HepG2 (cell line): ENCODE measurements around the gene SAP25. TPM values are rescaled to one million over a fixed set of nuclear protein-coding genes. Genes with fewer than 3 reads are reported as not detected.

Experiments
- ATAC-seq: fragments of 200-7000 bp; cut with Tn5 transposase; 3 replicates; pipeline ENCODE4 v1.9.1; 2020; ENCODE audit warnings: mild to moderate bottlenecking, moderate library complexity
- BruUV-seq: library from RNA; stranded (reverse); fragments of 400-500 nt; replicated peaks from 2 replicates; lab custom pipeline; 2021; lab: Mats Ljungman, UMichigan
- CTCF ChIA-PET: fragments of 300-600 bp; formaldehyde crosslinking; extraction: SDS; loops from one replicate; lab custom pipeline; 2021; ENCODE audit warnings: low total read pairs, inconsistent platforms, low intra/inter-chr PET ratio; lab: Yijun Ruan, JAX
- POLR2A ChIA-PET: fragments of 350-600 bp; sonication (Branson Sonifier 250); formaldehyde crosslinking; loops from one replicate; lab custom pipeline; 2020; ENCODE audit warnings: antibody characterized with exemption, inconsistent platforms; lab: Yijun Ruan, JAX
- DNase-seq: peaks from one replicate; pipeline ENCODE4 v3.0.0-alpha.2; 2015; ENCODE audit warnings: low spot score
- FAIRE-seq: peaks from 3 replicates; lab custom pipeline; 2011; peaks lifted over from hg19 to GRCh38; lab: Jason Lieb, UNC
- H2AFZ ChIP-seq: one replicate; pipeline ENCODE4 v1.6.1; 2011; ENCODE audit warnings: low read length, inconsistent platforms
- H3K27ac ChIP-seq: fragments of 300-600 bp; 3 replicates; pipeline ENCODE4 v1.8.0; 2011; ENCODE audit warnings: mixed run types, mild to moderate bottlenecking, mixed read lengths, low read length, inconsistent platforms; ENCODE audit not compliant: insufficient read depth; ENCODE audit errors: extremely low read length
- H3K27me3 ChIP-seq, 2 experiments: fragments of 200-600 bp in 1 of 2; 2 replicates in 1 of 2; 3 replicates in 1 of 2; pipeline versions ENCODE4 v1.6.0 to v1.8.0; 2011; ENCODE audit warnings: low read length in 2 of 2, mild to moderate bottlenecking in 2 of 2, moderate library complexity in 2 of 2, inconsistent platforms in 1 of 2; ENCODE audit not compliant: insufficient read depth in 2 of 2, control insufficient read depth in 1 of 2
- H3K36me3 ChIP-seq, 2 experiments: fragments of 200-600 bp in 1 of 2; replicated peaks in 1 of 2; 2 replicates in 1 of 2; 3 replicates in 1 of 2; pipeline versions ENCODE4 v1.5.1 to v1.8.0; 2011; ENCODE audit warnings: low read length in 2 of 2, inconsistent platforms in 1 of 2; ENCODE audit not compliant: insufficient read depth in 2 of 2, control insufficient read depth in 1 of 2
- H3K4me1 ChIP-seq: 2 replicates; pipeline ENCODE4 v1.5.1; 2012; ENCODE audit warnings: low read length, inconsistent platforms; ENCODE audit not compliant: insufficient read depth
- H3K4me2 ChIP-seq: 2 replicates; pipeline ENCODE4 v1.6.0; 2011; ENCODE audit warnings: low read depth, low read length, inconsistent platforms
- H3K4me3 ChIP-seq, 3 experiments: fragments of 200-600 bp in 1 of 3; sonication (generic), shearing (Covaris generic) in 1 of 3; replicated peaks in 1 of 3; 2 replicates each; pipeline ENCODE4 v1.5.1; 2011 to 2016; ENCODE audit warnings: low read length in 3 of 3, inconsistent platforms in 2 of 3, low read depth in 2 of 3, mild to moderate bottlenecking in 2 of 3, control low read depth in 1 of 3, mixed read lengths in 1 of 3; ENCODE audit not compliant: insufficient read depth in 1 of 3
- H3K79me2 ChIP-seq: one replicate; pipeline ENCODE4 v1.6.1; 2011; ENCODE audit warnings: low read length, inconsistent platforms; ENCODE audit not compliant: insufficient read depth
- H3K9ac ChIP-seq: 2 replicates; pipeline ENCODE4 v1.6.0; 2011; ENCODE audit warnings: mild to moderate bottlenecking, low read depth, low read length, inconsistent platforms; ENCODE audit not compliant: insufficient read depth
- H3K9me3 ChIP-seq: 2 replicates; pipeline ENCODE4 v1.5.1; 2012; ENCODE audit warnings: mild to moderate bottlenecking, low read length
- H4K20me1 ChIP-seq: 2 replicates; pipeline ENCODE4 v1.6.0; 2011; ENCODE audit warnings: inconsistent platforms, mild to moderate bottlenecking, low read length, moderate library complexity; ENCODE audit not compliant: insufficient read depth
- DMAP1 ChIP-seq: IDR thresholded peaks from 2 replicates; pipeline ENCODE4 v1.6.1; 2016
- MTA1 ChIP-seq: sonication (generic); formaldehyde crosslinking; IDR thresholded peaks from 2 replicates; pipeline ENCODE4 v1.4.0; 2020; ENCODE audit warnings: missing genetic modification reagents, mild to moderate bottlenecking, borderline replicate concordance
- MTF2 ChIP-seq: sonication (generic); formaldehyde crosslinking; IDR thresholded peaks from 2 replicates; pipeline ENCODE4 v1.5.0; 2020; ENCODE audit warnings: missing genetic modification reagents, borderline replicate concordance
- PHF8 ChIP-seq: sonication (generic); formaldehyde crosslinking; IDR thresholded peaks from 2 replicates; pipeline ENCODE4 v1.5.0; 2020; ENCODE audit warnings: missing genetic modification reagents
- POLR2A ChIP-seq, 2 experiments: IDR thresholded peaks; 2 replicates each; pipeline ENCODE4 v1.6.1; 2011; ENCODE audit warnings: low read depth in 2 of 2, low read length in 2 of 2, mild to moderate bottlenecking in 1 of 2, moderate library complexity in 1 of 2; ENCODE audit not compliant: insufficient read depth in 1 of 2
- POLR2G ChIP-seq: fragments of 200-400 bp; formaldehyde crosslinking; IDR thresholded peaks from 2 replicates; pipeline ENCODE4 v1.6.1; 2018; ENCODE audit warnings: mild to moderate bottlenecking, low read depth, low read length, moderate library complexity
- RBFOX2 ChIP-seq: fragments of 200-400 bp; formaldehyde crosslinking; IDR thresholded peaks from 2 replicates; pipeline ENCODE4 v1.6.1; 2017; ENCODE audit warnings: low read depth, mild to moderate bottlenecking, low read length
- RBM22 ChIP-seq: fragments of 200-400 bp; formaldehyde crosslinking; optimal IDR thresholded peaks from 2 replicates; pipeline ENCODE3; 2017; ENCODE audit warnings: mild to moderate bottlenecking, low read length, moderate library complexity
- RFX3 ChIP-seq: IDR thresholded peaks from 2 replicates; pipeline ENCODE4 v1.6.1; 2016; ENCODE audit warnings: missing biosample characterization, missing genetic modification reagents
- RNF219 ChIP-seq: sonication (generic); formaldehyde crosslinking; IDR thresholded peaks from 2 replicates; pipeline ENCODE4 v1.5.0; 2020; ENCODE audit warnings: mild to moderate bottlenecking, missing genetic modification reagents
- STAT6 ChIP-seq: sonication (generic); formaldehyde crosslinking; IDR thresholded peaks from 2 replicates; pipeline ENCODE4 v1.4.0; 2020; ENCODE audit warnings: missing genetic modification reagents, mild to moderate bottlenecking, borderline replicate concordance
- YEATS4 ChIP-seq: sonication (generic); formaldehyde crosslinking; IDR thresholded peaks from 2 replicates; pipeline ENCODE4 v1.4.0; 2020; ENCODE audit warnings: missing genetic modification reagents, borderline replicate concordance
- ZBTB42 ChIP-seq: sonication (generic); formaldehyde crosslinking; IDR thresholded peaks from 2 replicates; pipeline ENCODE4 v1.5.0; 2020; ENCODE audit warnings: mild to moderate bottlenecking, missing genetic modification reagents
- WGBS: methylation state at CpG from one replicate; pipeline ENCODE4 v1.1.6; 2017; ENCODE audit warnings: low lambda C conversion rate; 5-methylcytosine and 5-hydroxymethylcytosine counted together
- in situ Hi-C: cut with HindIII; loops from 2 replicates; pipeline ENCODE4 v1.10.0; 2017; ENCODE audit warnings: low pct_unique_long_range_greater_than_20kb; ENCODE audit not compliant: extremely low pct_ligation_motif_present
- intact Hi-C: fragments of 100-400 bp; cut with micrococcal nuclease; formaldehyde crosslinking; loops from one replicate; pipeline ENCODE4 v1.10.0; 2022; ENCODE audit not compliant: unreplicated experiment
- polyA plus RNA-seq, 8 experiments: library from polyadenylated mRNA; depleted of rRNA in 3 of 8; stranded (reverse) in 7 of 8; unstranded in 1 of 8; fragments of >200 nt; fragmentation: Illumina TruSeq in 4 of 8; extraction: Trizol in 4 of 8; gene quantifications; 2 replicates each; pipeline versions ENCODE4 v1.2.1 to v1.2.3, GENCODE V29; 2011 to 2016; ENCODE audit warnings: low read depth in 4 of 8, missing spikeins in 1 of 8, mixed read lengths in 1 of 8; ENCODE audit not compliant: insufficient read depth in 1 of 8
- total RNA-seq, 5 experiments: library from RNA; depleted of rRNA; stranded (reverse); fragments of >200 nt; fragmentation: Illumina TruSeq; extraction: Trizol; gene quantifications; 2 replicates each; pipeline ENCODE4 v1.2.3, GENCODE V29; 2016; ENCODE audit warnings: low read depth in 1 of 5
- TF ChIP-seq, protein P1 (sequence below): sonication (generic); formaldehyde crosslinking; IDR thresholded peaks from 2 replicates; pipeline ENCODE4 v1.4.0; 2020; ENCODE audit warnings: missing genetic modification reagents

The SAP25 gene
- total and polyA plus RNA-seq, 2 of the 13 experiments (the other 11 are each of a cell fraction or from before 2014, with no cell fraction given) = 0.15 to 0.20 TPM

DNA sequence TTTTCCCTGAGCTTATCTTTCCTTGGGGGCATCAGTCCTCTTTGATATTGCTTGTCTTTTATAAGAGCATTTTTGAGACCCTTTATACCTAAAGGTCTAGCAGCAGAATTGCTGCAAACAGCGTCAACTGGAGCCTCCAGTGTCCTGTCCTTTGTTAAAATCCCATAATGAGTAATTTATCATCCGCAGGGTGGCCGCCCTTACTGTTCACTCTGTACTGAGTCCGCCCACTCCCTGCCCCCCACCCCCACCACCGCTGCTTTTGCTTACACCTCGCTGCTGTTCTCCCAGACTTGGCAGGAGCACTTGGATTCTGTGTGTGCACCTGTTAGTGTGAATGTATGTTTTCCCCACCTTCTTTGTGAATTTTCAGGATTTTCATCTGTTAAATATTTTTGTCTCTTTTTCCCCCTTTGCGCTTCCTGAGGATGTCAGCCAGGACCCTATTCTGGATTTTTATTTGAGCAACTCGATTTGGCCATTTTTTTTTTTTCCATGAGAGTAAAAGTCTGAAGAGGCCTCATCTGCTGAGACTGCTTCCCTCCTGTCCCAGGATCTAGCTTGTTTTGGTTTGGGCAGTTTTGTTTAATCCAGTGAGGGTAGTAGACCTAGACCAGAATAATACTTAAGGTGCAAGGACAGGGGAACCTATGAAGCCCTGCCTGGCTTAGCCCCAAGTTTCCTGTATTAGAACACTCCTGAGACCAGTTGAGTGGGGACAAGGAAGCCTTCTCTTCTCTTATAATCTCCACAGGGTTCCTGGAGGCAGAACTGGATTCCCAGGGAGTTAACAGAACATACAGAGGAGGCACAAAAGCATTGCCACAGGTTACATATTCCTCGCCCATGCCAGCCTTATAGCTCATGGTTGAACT lies 26.5 kb downstream of the SAP25 start:
- FAIRE-seq (no peak), DNase-seq (no peak), ATAC-seq (no peak)
- peaks cover 57% of the 10 kb centered on the region for H3K79me2 ChIP-seq
- H3K4me2 ChIP-seq = peak overlapping the region; percentile 86
- POLR2A ChIA-PET = interaction anchor here (1.0 to 2.7 kb wide), 4 partner anchors 8 to 110 kb away, joined by 3 to 19 read pairs (median 4); partner anchors contain the start of genes FBXO24 and LRCH4
- CTCF ChIA-PET = interaction anchor here (1.1 kb wide), 1 partner anchor 13 kb away, joined by 4 read pairs; no protein-coding TSS in a partner anchor
- no peaks in the 10 kb centered on the region for H3K27me3 ChIP-seq
- intact Hi-C loops (loop anchor here (1.0 kb wide), 1 partner anchor 19 kb away; no protein-coding TSS in a partner anchor), in situ Hi-C loops (no loop called here)
- WGBS = 46% methylated on average over 9 of the region's 9 CpGs
- no peaks in the 10 kb centered on the region for H4K20me1 ChIP-seq
- peak overlapping the region; percentile 17 to 35 (median 33); a peak in 4 of 6 replicates for H3K4me3 ChIP-seq
- no peak overlapping the region for H2AFZ ChIP-seq
- no peaks in the 10 kb centered on the region for H3K9me3 ChIP-seq
- H3K27ac ChIP-seq = peak overlapping the region; percentile 94
- H3K4me1 ChIP-seq = peaks cover 84% of the 10 kb centered on the region
- H3K36me3 ChIP-seq = peaks cover 10 to 40% of the 10 kb centered on the region in 2 experiments
- peak overlapping the region; percentile 59 for H3K9ac ChIP-seq
- TSS peak; percentile 7 for BruUV-seq
- TF ChIP-seq YEATS4 (peak; percentile 5; the same call in 1 of the 2 replicates), MTA1 (CRISPR knock-in tag) (no peak), MTF2 (CRISPR knock-in tag) (no peak), PHF8 (CRISPR knock-in tag) (no peak), POLR2A (IDR thresholded peaks at IDR 0.05; ENCODE audit: insufficient read depth in 1 of 2, low read depth in 2 of 2, low read length in 2 of 2) (peak in 1 of 2 experiments; percentile 8; a peak in 1 of 4 replicates), RBFOX2 (0 out of 2 replicates have a peak, but pooled peaks have one; percentile 16), STAT6 (CRISPR knock-in tag) (0 out of 2 replicates have a peak, but pooled peaks have one; percentile 42), ZBTB42 (CRISPR knock-in tag) (0 out of 2 replicates have a peak, but pooled peaks have one; percentile 33), RBM22 (peak; percentile 46), POLR2G (0 out of 2 replicates have a peak, but pooled peaks have one; percentile 22), DMAP1 (CRISPR knock-in tag) (no peak), RFX3 (CRISPR knock-in tag) (no peak), RNF219 (0 out of 2 replicates have a peak, but pooled peaks have one; percentile 34)
- TF ChIP-seq, protein P1, sequence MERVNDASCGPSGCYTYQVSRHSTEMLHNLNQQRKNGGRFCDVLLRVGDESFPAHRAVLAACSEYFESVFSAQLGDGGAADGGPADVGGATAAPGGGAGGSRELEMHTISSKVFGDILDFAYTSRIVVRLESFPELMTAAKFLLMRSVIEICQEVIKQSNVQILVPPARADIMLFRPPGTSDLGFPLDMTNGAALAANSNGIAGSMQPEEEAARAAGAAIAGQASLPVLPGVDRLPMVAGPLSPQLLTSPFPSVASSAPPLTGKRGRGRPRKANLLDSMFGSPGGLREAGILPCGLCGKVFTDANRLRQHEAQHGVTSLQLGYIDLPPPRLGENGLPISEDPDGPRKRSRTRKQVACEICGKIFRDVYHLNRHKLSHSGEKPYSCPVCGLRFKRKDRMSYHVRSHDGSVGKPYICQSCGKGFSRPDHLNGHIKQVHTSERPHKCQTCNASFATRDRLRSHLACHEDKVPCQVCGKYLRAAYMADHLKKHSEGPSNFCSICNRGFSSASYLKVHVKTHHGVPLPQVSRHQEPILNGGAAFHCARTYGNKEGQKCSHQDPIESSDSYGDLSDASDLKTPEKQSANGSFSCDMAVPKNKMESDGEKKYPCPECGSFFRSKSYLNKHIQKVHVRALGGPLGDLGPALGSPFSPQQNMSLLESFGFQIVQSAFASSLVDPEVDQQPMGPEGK (CRISPR knock-in tag) = peak; percentile 23; the same call in 1 of the 2 replicates
